G401 (cell line): ENCODE measurements around the gene FHL2. TPM values are rescaled to one million over a fixed set of nuclear protein-coding genes. Genes with fewer than 3 reads are reported as not detected.
A peak's percentile ranks its signal among the peaks of the same experiment; 100 is the strongest.

Source experiments
- DNase-seq: peaks from one replicate; pipeline ENCODE4 v3.0.0-alpha.2; 2015; ENCODE audit warnings: low spot score
- in situ Hi-C: cut with HindIII; loops from 2 replicates; pipeline ENCODE4 v1.10.0; 2016; ENCODE audit warnings: low sequenced_read_pairs, mixed read lengths
- total RNA-seq: library from RNA; depleted of rRNA; stranded (reverse); fragments of >200 nt; shearing (Covaris generic); gene quantifications from 2 replicates; pipeline ENCODE4 v1.2.3, GENCODE V29; 2014

The FHL2 gene
- total RNA-seq, 1 experiment from 2014 or later = 70.4 TPM

- in situ Hi-C loops = loop anchor here (5.0 kb wide), 1 partner anchor 41 kb away; no protein-coding TSS in a partner anchor
- DNase-seq = no peak
Observed at GRCh38 chr2:105403241-105403782, 4.5 kb upstream of the FHL2 start.

- no peak for DNase-seq
- in situ Hi-C loops = loop anchor here (5.0 kb wide), 1 partner anchor 41 kb away; no protein-coding TSS in a partner anchor
Observed at GRCh38 chr2:105402809-105403208, 4.0 kb upstream of the FHL2 start.

GRCh38 chr2:105401867-105402266, 3.0 kb upstream of the FHL2 start:
- in situ Hi-C loops = loop anchor here (5.0 kb wide), 1 partner anchor 40 kb away; no protein-coding TSS in a partner anchor
- DNase-seq = no peak

GRCh38 chr2:105400138-105400540, 1.3 kb upstream of the FHL2 start:
- in situ Hi-C loops = loop anchor here (5.0 kb wide), 1 partner anchor 38 kb away; no protein-coding TSS in a partner anchor
- DNase-seq = no peak

GRCh38 chr2:105399207-105399861, 483 bp upstream of the FHL2 start:
- in situ Hi-C loops = loop anchor here (25.0 kb wide), 1 partner anchor 113 kb away; no protein-coding TSS in a partner anchor
- peak; percentile 25 for DNase-seq

GRCh38 chr2:105397953-105398335, 907 bp downstream of the FHL2 start:
- DNase-seq = peak; percentile 38
- in situ Hi-C loops = loop anchor here (25.0 kb wide), 1 partner anchor 114 kb away; no protein-coding TSS in a partner anchor

GRCh38 chr2:105397025-105397722, 1.7 kb downstream of the FHL2 start:
- DNase-seq = no peak
- in situ Hi-C loops = loop anchor here (25.0 kb wide), 1 partner anchor 115 kb away; no protein-coding TSS in a partner anchor

GRCh38 chr2:105396254-105397024, 2.4 kb downstream of the FHL2 start:
- DNase-seq = no peak
- in situ Hi-C loops = loop anchor here (25.0 kb wide), 1 partner anchor 116 kb away; no protein-coding TSS in a partner anchor

- DNase-seq = no peak
- in situ Hi-C loops = loop anchor here (25.0 kb wide), 1 partner anchor 117 kb away; no protein-coding TSS in a partner anchor
Observed at GRCh38 chr2:105395691-105396090, 3.2 kb downstream of the FHL2 start.

GRCh38 chr2:105394951-105395611, 3.8 kb downstream of the FHL2 start:
- DNase-seq = no peak
- in situ Hi-C loops = loop anchor here (25.0 kb wide), 1 partner anchor 117 kb away; no protein-coding TSS in a partner anchor

GRCh38 chr2:105393373-105394055, 5.3 kb downstream of the FHL2 start:
- in situ Hi-C loops = loop anchor here (25.0 kb wide), 1 partner anchor 119 kb away; no protein-coding TSS in a partner anchor
- DNase-seq = no peak

GRCh38 chr2:105391763-105392662, 6.8 kb downstream of the FHL2 start:
- in situ Hi-C loops = loop anchor here (25.0 kb wide), 1 partner anchor 120 kb away; no protein-coding TSS in a partner anchor
- DNase-seq = no peak

- in situ Hi-C loops = loop anchor here (25.0 kb wide), 1 partner anchor 121 kb away; no protein-coding TSS in a partner anchor
Observed at GRCh38 chr2:105391058-105391627, 7.7 kb downstream of the FHL2 start.

GRCh38 chr2:105390454-105390853, 8.4 kb downstream of the FHL2 start:
- in situ Hi-C loops = loop anchor here (25.0 kb wide), 1 partner anchor 122 kb away; no protein-coding TSS in a partner anchor
- DNase-seq = no peak

More at GRCh38 chr2:105391058-105391627, 7.7 kb downstream of the FHL2 start:
- DNase-seq = no peak

- in situ Hi-C loops = loop anchor here (25.0 kb wide), 1 partner anchor 123 kb away; no protein-coding TSS in a partner anchor
- no peak for DNase-seq
Observed at GRCh38 chr2:105388971-105389381, 9.9 kb downstream of the FHL2 start.

- DNase-seq = no peak
- in situ Hi-C loops = loop anchor here (25.0 kb wide), 1 partner anchor 125 kb away; no protein-coding TSS in a partner anchor
Observed at GRCh38 chr2:105387225-105387624, 11.6 kb downstream of the FHL2 start.
